Caco-2 (cell line): ENCODE results near the gene DMKN. TPM values are rescaled to one million over a fixed set of nuclear protein-coding genes. Genes with fewer than 3 reads are reported as not detected.

Source experiments
- BruUV-seq: library from RNA; stranded (reverse); fragments of 400-500 nt; replicated peaks from 2 replicates; lab custom pipeline; 2021; lab: Mats Ljungman, UMichigan
- CTCF ChIA-PET: fragments of 300-600 bp; sonication (Branson Sonifier 250); formaldehyde crosslinking; loops from one replicate; lab custom pipeline; 2022; ENCODE audit warnings: antibody characterized with exemption; lab: Charles Lee
- POLR2A ChIA-PET: fragments of 300-600 bp; sonication (Branson Sonifier 250); formaldehyde crosslinking; loops from one replicate; lab custom pipeline; 2022; ENCODE audit warnings: antibody characterized with exemption; lab: Charles Lee
- DNase-seq, 2 experiments: peaks; one replicate each; pipeline versions ENCODE4 v3.0.0 to v3.0.0-alpha.2; 2020 to 2022
- H3K27me3 ChIP-seq: replicated peaks from 2 replicates; pipeline ENCODE4 v1.6.0; 2011; ENCODE audit warnings: low read length; ENCODE audit not compliant: control insufficient read depth, insufficient read depth
- H3K36me3 ChIP-seq: 2 replicates; pipeline ENCODE4 v1.5.1; 2011; ENCODE audit warnings: low read length; ENCODE audit not compliant: control insufficient read depth, insufficient read depth
- H3K4me1 ChIP-seq: fragments of 250-450 bp; sonication (Bioruptor Pico); 2 replicates; pipeline ENCODE4 v1.5.1; 2020; ENCODE audit warnings: mild to moderate bottlenecking
- H3K4me3 ChIP-seq: 2 replicates; pipeline ENCODE4 v1.5.1; 2011; ENCODE audit warnings: low read depth, mild to moderate bottlenecking, control low read depth, low read length
- H3K9me3 ChIP-seq: fragments of 250-450 bp; sonication (Bioruptor Pico); 2 replicates; pipeline ENCODE4 v1.5.1; 2020; ENCODE audit warnings: mild to moderate bottlenecking, moderate library complexity
- H3K27ac Mint-ChIP-seq: one replicate; pipeline ENCODE4 v1.8.0; 2022; ENCODE audit warnings: mixed read lengths; ENCODE audit not compliant: unreplicated experiment
- H3K27me3 Mint-ChIP-seq: one replicate; pipeline ENCODE4 v1.8.0; 2022; ENCODE audit warnings: mixed read lengths; ENCODE audit not compliant: insufficient read depth, unreplicated experiment
- H3K36me3 Mint-ChIP-seq: one replicate; pipeline ENCODE4 v1.8.0; 2022; ENCODE audit warnings: mild to moderate bottlenecking, mixed read lengths; ENCODE audit not compliant: insufficient read depth, unreplicated experiment
- H3K4me1 Mint-ChIP-seq: one replicate; pipeline ENCODE4 v1.8.0; 2022; ENCODE audit warnings: low read depth, mixed read lengths; ENCODE audit not compliant: unreplicated experiment
- H3K4me3 Mint-ChIP-seq: one replicate; pipeline ENCODE4 v1.8.0; 2022; ENCODE audit warnings: mild to moderate bottlenecking, moderate library complexity, mixed read lengths; ENCODE audit not compliant: unreplicated experiment
- H3K9me3 Mint-ChIP-seq: one replicate; pipeline ENCODE4 v1.8.0; 2022; ENCODE audit warnings: mixed read lengths; ENCODE audit not compliant: unreplicated experiment
- CTCF ChIP-seq, 2 experiments: fragments of 200-600 bp in 1 of 2; IDR thresholded peaks; 1 replicate in 1 of 2; 2 replicates in 1 of 2; pipeline versions ENCODE4 v1.5.1 to v1.8.0; 2011 to 2022; ENCODE audit warnings: antibody characterized with exemption in 1 of 2, control low read depth in 1 of 2, inconsistent platforms in 1 of 2, low read depth in 1 of 2, low read length in 1 of 2, mild to moderate bottlenecking in 1 of 2, moderate library complexity in 1 of 2; ENCODE audit not compliant: insufficient read depth in 1 of 2, severe bottlenecking in 1 of 2, unreplicated experiment in 1 of 2
- intact Hi-C: fragments of 100-400 bp; cut with micrococcal nuclease; formaldehyde crosslinking; loops from one replicate; pipeline ENCODE4 v1.10.0; 2022; ENCODE audit not compliant: unreplicated experiment
- total RNA-seq: library from RNA; stranded (reverse); gene quantifications from 2 replicates; pipeline ENCODE4 v1.2.3, GENCODE V29; 2022

Gene DMKN
- total RNA-seq, 1 experiment from 2014 or later: 341 TPM

- BruUV-seq: no TSS peak
- Mint-ChIP-seq H3K36me3 (peaks cover 25% of the 10 kb centered on the region), H3K27ac (peak overlapping the region; percentile 16), H3K9me3 (no peaks in the 10 kb centered on the region), H3K4me1 (no peaks in the 10 kb centered on the region), H3K4me3 (peak overlapping the region; percentile 39), H3K27me3 (no peaks in the 10 kb centered on the region)
- peak; percentile 72 to 78 for DNase-seq
- Histone ChIP-seq H3K4me3 (0 out of 2 replicates have a peak overlapping the region, but pooled peaks have one; percentile 4), H3K27me3 (no peaks in the 10 kb centered on the region), H3K36me3 (no peaks in the 10 kb centered on the region; the same call in 1 of the 2 replicates), H3K4me1 (peaks cover 8% of the 10 kb centered on the region), H3K9me3 (no peaks in the 10 kb centered on the region)
- POLR2A ChIA-PET: interaction anchor here (0.6 to 1.0 kb wide), 3 partner anchors 9 to 238 kb away, joined by 3 to 6 read pairs (median 6); no protein-coding TSS in a partner anchor
- CTCF ChIA-PET: interaction anchor here (0.6 to 1.5 kb wide), 20 partner anchors 8 to 226 kb away, joined by 3 to 33 read pairs (median 4); partner anchors contain the start of gene FFAR1
- peak; percentile 96 to 98 for TF ChIP-seq CTCF (IDR thresholded peaks at IDR 0.05; ENCODE audit: insufficient read depth in 1 of 2, low read depth in 1 of 2, low read length in 1 of 2, severe bottlenecking in 1 of 2, unreplicated experiment in 1 of 2)
- intact Hi-C loops: loop anchor here (1.0 kb wide), 1 partner anchor 143 kb away; no protein-coding TSS in a partner anchor
Measured at GRCh38 chr19:35495107-35496064, 18.1 kb downstream of the DMKN start.

- Mint-ChIP-seq H3K4me3 (no peak overlapping the region), H3K4me1 (no peaks in the 10 kb centered on the region), H3K27me3 (no peaks in the 10 kb centered on the region), H3K9me3 (no peaks in the 10 kb centered on the region), H3K36me3 (peaks cover 12% of the 10 kb centered on the region), H3K27ac (no peak overlapping the region)
- Histone ChIP-seq H3K36me3 (no peaks in the 10 kb centered on the region), H3K27me3 (no peaks in the 10 kb centered on the region), H3K9me3 (no peaks in the 10 kb centered on the region), H3K4me1 (peaks cover 8% of the 10 kb centered on the region), H3K4me3 (no peak overlapping the region)
- BruUV-seq: no TSS peak
- no peak for TF ChIP-seq CTCF (IDR thresholded peaks at IDR 0.05; ENCODE audit: insufficient read depth in 1 of 2, low read depth in 1 of 2, low read length in 1 of 2, severe bottlenecking in 1 of 2, unreplicated experiment in 1 of 2)
- DNase-seq: no peak
- intact Hi-C loops: no loop called here
- CTCF ChIA-PET: no interaction called here
- POLR2A ChIA-PET: no interaction called here
Measured at GRCh38 chr19:35493971-35494370, 19.5 kb downstream of the DMKN start.

- H3K27ac Mint-ChIP-seq: no peak overlapping the region
- H3K27me3 ChIP-seq: no peaks in the 10 kb centered on the region
- H3K36me3 ChIP-seq: no peaks in the 10 kb centered on the region
- POLR2A ChIA-PET: no interaction called here
- H3K4me1 Mint-ChIP-seq: peaks cover 10% of the 10 kb centered on the region
- no peak for TF ChIP-seq CTCF (IDR thresholded peaks at IDR 0.05; ENCODE audit: insufficient read depth in 1 of 2, low read depth in 1 of 2, low read length in 1 of 2, severe bottlenecking in 1 of 2, unreplicated experiment in 1 of 2)
- CTCF ChIA-PET: interaction anchor here (0.6 kb wide), 1 partner anchor 139 kb away, joined by 3 read pairs; no protein-coding TSS in a partner anchor
- intact Hi-C loops: no loop called here
- H3K4me1 ChIP-seq: peaks cover 18% of the 10 kb centered on the region
- H3K4me3 ChIP-seq: no peak overlapping the region
- no peaks in the 10 kb centered on the region for H3K9me3 Mint-ChIP-seq
- no peak for DNase-seq
- H3K4me3 Mint-ChIP-seq: no peak overlapping the region
- H3K36me3 Mint-ChIP-seq: peaks cover 2% of the 10 kb centered on the region
- no peaks in the 10 kb centered on the region for H3K9me3 ChIP-seq
- no peaks in the 10 kb centered on the region for H3K27me3 Mint-ChIP-seq
- no TSS peak for BruUV-seq
Measured at GRCh38 chr19:35491836-35492360, 21.6 kb downstream of the DMKN start.
